Measurements from ENCODE around the gene PTPN13.

PTPN13 gene

GRCh38 chr4:86853209-86853608 lies 259.1 kb downstream of the PTPN13 start:
- no peaks in the 10 kb centered on the region for H3K36me3 ChIP-seq (ENCODE audit: control insufficient read depth, insufficient read depth, low read length)
- H3K9ac ChIP-seq = no peak overlapping the region
- no peak overlapping the region for H3K4me2 ChIP-seq (ENCODE audit: low read length)
- no peak for TF ChIP-seq CTCF (IDR thresholded peaks at IDR 0.05)
- no peak overlapping the region for H3K4me3 ChIP-seq (ENCODE audit: low read depth, low read length)
- no peak overlapping the region for H2AFZ ChIP-seq
- no peaks in the 10 kb centered on the region for H3K27me3 ChIP-seq (ENCODE audit: control insufficient read depth, insufficient read depth, low read length)
- no peak overlapping the region for H3K27ac ChIP-seq
- no peaks in the 10 kb centered on the region for H3K79me2 ChIP-seq
- no peaks in the 10 kb centered on the region for H3K9me3 ChIP-seq (ENCODE audit: control insufficient read depth, low read length)
- H3K4me1 ChIP-seq = no peaks in the 10 kb centered on the region

- H3K4me1 ChIP-seq = no peaks in the 10 kb centered on the region
- no peaks in the 10 kb centered on the region for H3K27me3 ChIP-seq (ENCODE audit: control insufficient read depth, insufficient read depth, low read length)
- H3K9ac ChIP-seq = no peak overlapping the region
- H3K4me3 ChIP-seq (ENCODE audit: low read depth, low read length) = no peak overlapping the region
- no peaks in the 10 kb centered on the region for H3K9me3 ChIP-seq (ENCODE audit: control insufficient read depth, low read length)
- no peak overlapping the region for H3K4me2 ChIP-seq (ENCODE audit: low read length)
- no peak overlapping the region for H3K27ac ChIP-seq
- TF ChIP-seq CTCF (IDR thresholded peaks at IDR 0.05) = no peak
- no peaks in the 10 kb centered on the region for H3K79me2 ChIP-seq
- H2AFZ ChIP-seq = no peak overlapping the region
- no peaks in the 10 kb centered on the region for H3K36me3 ChIP-seq (ENCODE audit: control insufficient read depth, insufficient read depth, low read length)
Observed at GRCh38 chr4:86855572-86855971, 261.5 kb downstream of the PTPN13 start.

- H3K4me3 ChIP-seq (ENCODE audit: low read depth, low read length) = no peak overlapping the region
- H3K4me2 ChIP-seq (ENCODE audit: low read length) = no peak overlapping the region
- no peaks in the 10 kb centered on the region for H3K36me3 ChIP-seq (ENCODE audit: control insufficient read depth, insufficient read depth, low read length)
- no peak overlapping the region for H3K27ac ChIP-seq
- H2AFZ ChIP-seq = no peak overlapping the region
- no peaks in the 10 kb centered on the region for H3K4me1 ChIP-seq
- H3K79me2 ChIP-seq = no peaks in the 10 kb centered on the region
- no peaks in the 10 kb centered on the region for H3K27me3 ChIP-seq (ENCODE audit: control insufficient read depth, insufficient read depth, low read length)
- H3K9me3 ChIP-seq (ENCODE audit: control insufficient read depth, low read length) = no peaks in the 10 kb centered on the region
- H3K9ac ChIP-seq = no peak overlapping the region
- no peak for TF ChIP-seq CTCF (IDR thresholded peaks at IDR 0.05)
Observed at GRCh38 chr4:86856896-86857295, 262.8 kb downstream of the PTPN13 start.

GRCh38 chr4:86857341-86858052 lies 263.4 kb downstream of the PTPN13 start:
- no peak overlapping the region for H3K27ac ChIP-seq

More at GRCh38 chr4:86857341-86858052, 263.4 kb downstream of the PTPN13 start:
- Histone ChIP-seq H2AFZ (no peak overlapping the region), H3K4me3 (ENCODE audit: low read depth, low read length) (no peak overlapping the region), H3K27me3 (ENCODE audit: control insufficient read depth, insufficient read depth, low read length) (no peaks in the 10 kb centered on the region), H3K9me3 (ENCODE audit: control insufficient read depth, low read length) (no peaks in the 10 kb centered on the region), H3K79me2 (no peaks in the 10 kb centered on the region), H3K9ac (no peak overlapping the region), H3K4me1 (no peaks in the 10 kb centered on the region), H3K36me3 (ENCODE audit: control insufficient read depth, insufficient read depth, low read length) (no peaks in the 10 kb centered on the region), H3K4me2 (ENCODE audit: low read length) (no peak overlapping the region)
- TF ChIP-seq CTCF (IDR thresholded peaks at IDR 0.05) = no peak
